22Rv1 (cell line): Measurements from ENCODE around the gene NT5DC1.

Experiments
- H3K27ac ChIP-seq: fragments of 450-650 bp; 2 replicates; pipeline ENCODE4 v1.5.1; 2017
- ZFX ChIP-seq: fragments of 450-650 bp; IDR thresholded peaks from 2 replicates; pipeline ENCODE4 v1.6.1; 2017; ENCODE audit warnings: antibody characterized with exemption, borderline replicate concordance
- TF ChIP-seq, protein P1 (sequence below): fragments of 450-650 bp; IDR thresholded peaks from 2 replicates; pipeline ENCODE4 v1.5.1; 2017; ENCODE audit warnings: mild to moderate bottlenecking

The NT5DC1 gene

GRCh38 chr6:116100419-116101301 lies at the start of gene NT5DC1:
TSS of gene NT5DC1 (plus strand) at chr6:116100853. CDS start at chr6:116100931, 78 bp downstream.
- TF ChIP-seq, protein P1, sequence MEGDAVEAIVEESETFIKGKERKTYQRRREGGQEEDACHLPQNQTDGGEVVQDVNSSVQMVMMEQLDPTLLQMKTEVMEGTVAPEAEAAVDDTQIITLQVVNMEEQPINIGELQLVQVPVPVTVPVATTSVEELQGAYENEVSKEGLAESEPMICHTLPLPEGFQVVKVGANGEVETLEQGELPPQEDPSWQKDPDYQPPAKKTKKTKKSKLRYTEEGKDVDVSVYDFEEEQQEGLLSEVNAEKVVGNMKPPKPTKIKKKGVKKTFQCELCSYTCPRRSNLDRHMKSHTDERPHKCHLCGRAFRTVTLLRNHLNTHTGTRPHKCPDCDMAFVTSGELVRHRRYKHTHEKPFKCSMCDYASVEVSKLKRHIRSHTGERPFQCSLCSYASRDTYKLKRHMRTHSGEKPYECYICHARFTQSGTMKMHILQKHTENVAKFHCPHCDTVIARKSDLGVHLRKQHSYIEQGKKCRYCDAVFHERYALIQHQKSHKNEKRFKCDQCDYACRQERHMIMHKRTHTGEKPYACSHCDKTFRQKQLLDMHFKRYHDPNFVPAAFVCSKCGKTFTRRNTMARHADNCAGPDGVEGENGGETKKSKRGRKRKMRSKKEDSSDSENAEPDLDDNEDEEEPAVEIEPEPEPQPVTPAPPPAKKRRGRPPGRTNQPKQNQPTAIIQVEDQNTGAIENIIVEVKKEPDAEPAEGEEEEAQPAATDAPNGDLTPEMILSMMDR = peak; percentile 47; the same call in 1 of the 2 replicates
- no peak for TF ChIP-seq ZFX
- H3K27ac ChIP-seq = peak within 1 kb of the TSS; percentile 93

GRCh38 chr6:116051244-116051643 lies 49.4 kb upstream of the NT5DC1 start:
- TF ChIP-seq ZFX = no peak
- TF ChIP-seq, protein P1 = no peak

GRCh38 chr6:116055513-116055912 lies 45.1 kb upstream of the NT5DC1 start:
- TF ChIP-seq, protein P1 = no peak
- no peak for TF ChIP-seq ZFX
- H3K27ac ChIP-seq = no peak overlapping the region

More at GRCh38 chr6:116051244-116051643, 49.4 kb upstream of the NT5DC1 start:
- no peak overlapping the region for H3K27ac ChIP-seq

GRCh38 chr6:116057766-116058165 lies 42.9 kb upstream of the NT5DC1 start:
- no peak overlapping the region for H3K27ac ChIP-seq
- TF ChIP-seq, protein P1 = no peak
- TF ChIP-seq ZFX = no peak

GRCh38 chr6:116059713-116060571 lies 40.7 kb upstream of the NT5DC1 start:
- peak overlapping the region; percentile 87 for H3K27ac ChIP-seq
- TF ChIP-seq, protein P1 = no peak
- TF ChIP-seq ZFX = no peak

DNA sequence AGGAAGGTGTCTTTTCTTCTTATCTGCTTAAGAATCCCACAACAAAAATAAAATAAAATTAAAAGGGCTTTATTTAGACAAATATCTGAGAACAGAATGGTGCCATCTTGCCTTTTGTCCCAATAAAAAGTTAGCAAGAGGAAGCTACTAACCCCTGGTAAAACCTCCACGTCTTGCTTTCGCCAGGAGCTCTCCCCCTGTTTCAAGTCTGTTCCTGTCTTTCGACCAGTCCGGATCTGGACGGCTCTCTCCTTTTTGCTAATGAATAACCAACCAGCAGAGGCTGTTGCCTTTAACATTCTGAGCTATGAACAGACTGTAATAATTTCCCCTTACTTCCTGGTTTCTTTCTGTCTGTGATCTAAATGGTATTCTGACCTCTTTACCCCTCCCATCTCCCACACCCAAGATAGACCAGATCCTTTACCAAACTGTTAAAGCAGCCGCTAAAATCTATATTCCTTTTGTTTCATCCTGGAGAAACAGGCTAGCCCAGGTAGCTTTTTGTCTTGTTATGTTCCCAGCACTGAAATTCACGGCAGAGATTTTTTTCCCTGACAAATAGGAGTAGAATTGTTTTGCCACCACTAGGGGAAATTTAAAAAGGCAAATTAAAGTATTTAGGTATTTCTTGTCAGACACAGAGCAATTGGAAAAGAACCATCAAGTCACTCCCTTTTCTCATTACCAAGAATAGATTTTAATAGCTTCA lies 39.9 kb upstream of the NT5DC1 start, which contains the start of gene FRK:
FRK (minus strand) TSS at position 320 of the 712 bp plus-strand sequence. CDS start 580 bp downstream, outside the sequence.
- H3K27ac ChIP-seq = peak within 1 kb of the TSS; percentile 87
- TF ChIP-seq, protein P1 = peak; percentile 49
- TF ChIP-seq ZFX = no peak
